NCI-H524 treated with DMSO at 0.1 percent for 48 hours (cell line): Measurements from ENCODE around the gene PARP8.

Source experiments
- DNase-seq: peaks from one replicate; lab custom pipeline; 2025; lab: John Stamatoyannopoulos, UW

Gene PARP8

DNA sequence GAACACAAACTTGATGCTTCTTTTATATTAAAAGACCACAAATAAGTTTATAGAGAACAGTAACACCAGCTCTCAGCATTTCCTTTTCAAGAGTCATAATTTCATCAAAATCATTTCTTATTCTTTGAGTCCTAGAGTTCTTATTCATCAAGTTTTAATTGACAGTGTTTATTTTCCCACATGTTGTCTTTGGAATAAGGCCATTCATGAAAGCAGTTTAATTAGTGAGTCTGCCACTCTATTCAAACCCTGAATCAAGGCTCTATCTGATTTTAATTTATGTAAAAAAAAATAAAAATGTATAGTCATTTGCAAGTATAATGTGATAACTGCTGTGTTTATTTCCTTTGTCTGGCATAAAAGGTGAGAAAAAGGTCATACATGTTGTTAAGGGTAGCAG is 176.7 kb downstream of the PARP8 start:
- DNase-seq = no peak

GRCh38 chr5:50846261-50846660 is 179.8 kb downstream of the PARP8 start:
- DNase-seq = no peak

DNA sequence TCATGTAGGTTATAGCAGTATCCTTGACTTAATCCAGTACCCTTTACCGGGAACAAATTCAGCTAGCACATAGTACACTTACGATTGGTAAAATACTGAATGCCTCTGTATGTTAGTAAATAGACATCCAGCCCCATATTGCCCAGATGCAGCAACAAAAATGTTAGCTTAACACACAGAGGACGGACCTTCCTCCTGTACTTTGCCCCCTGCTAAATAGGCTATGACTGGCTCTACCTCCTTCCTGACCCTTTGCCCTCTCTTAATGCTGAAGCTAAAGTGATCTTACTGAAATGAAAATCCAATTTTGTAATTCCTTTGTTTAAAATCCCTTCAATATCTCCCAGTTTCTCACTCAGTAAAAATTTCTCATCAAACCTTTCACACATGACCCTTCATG is 183.1 kb downstream of the PARP8 start:
- no peak for DNase-seq

- DNase-seq = no peak
These were observed 186.7 kb downstream of the PARP8 start for GRCh38 chr5:50853151-50853550.

DNA sequence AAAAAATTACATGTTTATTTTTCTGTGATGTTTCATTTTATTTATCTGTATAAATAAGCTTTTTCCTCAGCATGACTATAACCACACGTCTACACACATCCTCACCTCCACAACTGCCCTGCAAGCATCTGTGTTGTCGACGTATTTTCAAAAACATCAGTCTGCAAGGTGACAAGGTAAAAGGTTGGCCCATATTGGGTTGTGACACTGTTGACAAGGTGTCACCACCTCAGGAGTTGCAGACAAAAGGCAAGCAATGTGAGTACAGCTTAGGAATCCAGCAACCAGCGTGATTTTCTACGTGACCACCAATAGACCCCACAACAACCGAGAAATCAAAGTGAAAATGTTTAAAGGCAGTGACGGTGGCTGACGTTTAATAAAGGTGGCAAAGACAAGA is 187.6 kb downstream of the PARP8 start:
- DNase-seq = no peak

DNA sequence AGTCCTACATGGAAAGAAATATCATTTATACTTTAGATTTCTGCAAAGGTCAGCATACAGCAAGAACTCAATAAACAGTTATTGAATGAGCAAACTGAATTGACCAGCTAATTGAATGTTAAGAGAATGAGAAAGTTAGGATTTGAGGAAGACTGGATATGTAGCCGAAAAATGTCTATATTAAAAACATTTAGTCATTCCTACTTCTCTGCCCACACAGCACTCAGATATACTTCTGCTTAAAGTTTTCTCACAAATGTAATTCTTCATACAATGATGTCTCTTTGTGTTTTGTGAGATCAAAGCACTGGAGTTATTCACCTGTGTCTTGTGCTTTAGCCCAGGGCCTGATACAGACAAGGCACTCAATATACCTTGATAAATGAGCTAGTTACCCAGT is 188.6 kb downstream of the PARP8 start:
- no peak for DNase-seq

- no peak for DNase-seq
These were observed 190.1 kb downstream of the PARP8 start for GRCh38 chr5:50856401-50857119.

DNA sequence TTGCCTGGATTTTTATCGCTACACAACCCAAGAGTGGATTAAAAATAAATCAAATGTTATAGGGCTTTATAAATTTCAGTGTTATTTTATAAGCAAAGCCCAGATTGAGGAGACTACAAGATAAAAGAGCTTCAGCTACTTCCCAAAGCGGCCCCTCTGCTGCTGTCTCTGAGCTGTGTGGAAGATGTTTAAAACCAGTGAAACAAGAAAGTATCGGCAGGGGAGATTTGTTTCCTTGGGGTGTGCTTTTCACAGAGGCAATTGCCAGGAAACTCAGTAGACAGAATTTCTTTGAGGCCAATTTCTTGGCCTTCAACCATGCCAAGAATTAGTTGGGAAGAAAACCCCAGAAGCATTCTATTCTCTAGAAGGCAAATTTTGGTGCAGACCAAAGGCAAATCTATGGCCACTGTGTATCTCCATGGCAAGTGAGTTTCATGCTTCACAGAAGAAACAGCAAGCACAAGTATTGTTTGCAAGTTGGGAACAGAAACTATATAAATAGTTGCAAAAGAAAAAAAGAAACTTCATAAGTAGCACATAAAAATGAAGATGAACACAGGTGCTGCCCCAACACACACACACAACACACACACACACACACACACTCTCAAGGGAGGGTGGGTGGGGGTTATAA is 197.2 kb downstream of the PARP8 start:
- DNase-seq = no peak

DNA sequence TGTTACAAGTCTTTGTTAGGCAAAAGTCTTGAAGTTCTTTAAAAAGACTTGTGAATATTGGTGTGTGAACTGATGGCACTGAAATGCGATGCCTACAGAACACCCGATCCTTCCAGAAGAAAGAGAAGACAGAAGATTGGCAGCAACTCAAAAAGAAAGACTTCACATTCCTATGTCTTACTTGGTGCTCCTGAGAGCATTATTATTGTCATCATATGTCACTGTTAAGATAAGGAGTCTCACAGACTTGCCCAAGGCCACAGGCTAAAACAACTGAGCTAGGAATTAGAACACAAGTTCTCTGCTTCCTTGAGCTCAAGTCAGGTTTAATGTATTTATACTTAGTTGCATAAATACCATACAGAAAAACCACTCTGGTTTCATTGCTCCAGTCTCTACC is 198.0 kb downstream of the PARP8 start:
- DNase-seq = no peak

GRCh38 chr5:50866415-50866814 is 200.0 kb downstream of the PARP8 start:
- no peak for DNase-seq

- DNase-seq = no peak
These were observed 200.7 kb downstream of the PARP8 start for GRCh38 chr5:50867140-50867539.

- DNase-seq = no peak
These were observed 207.3 kb downstream of the PARP8 start for GRCh38 chr5:50873595-50874277.

DNA sequence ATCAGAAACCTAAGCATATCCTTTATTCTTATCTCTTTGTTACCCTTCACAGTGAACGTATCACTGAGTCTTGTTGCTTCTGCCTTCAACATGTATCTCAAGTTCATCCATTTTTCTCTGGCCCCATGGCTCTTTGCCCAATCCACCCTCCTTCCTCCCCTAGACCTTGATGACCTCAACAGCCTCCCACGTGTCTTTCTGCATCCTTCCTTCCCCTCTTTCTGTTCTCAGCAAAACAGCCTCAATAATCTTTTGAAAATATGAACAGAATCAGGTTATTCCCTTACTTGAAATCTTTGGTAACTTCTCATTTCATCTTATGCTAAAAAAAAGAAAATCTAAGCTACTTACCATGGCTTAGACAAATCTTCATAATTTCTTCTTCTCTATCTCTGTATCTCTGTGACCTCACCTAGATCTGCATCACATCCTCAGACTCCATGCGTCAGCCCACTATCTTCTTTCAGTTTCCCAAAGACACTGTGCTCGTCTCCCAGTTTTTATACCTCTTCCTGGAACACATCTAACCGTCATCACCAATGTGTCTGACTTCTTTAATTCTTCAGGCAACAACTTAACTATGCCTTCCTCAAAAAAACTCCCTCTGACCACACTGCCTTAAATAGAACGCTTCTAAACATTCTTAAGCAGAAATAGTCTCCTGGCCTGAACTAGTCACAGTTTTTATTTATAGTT is 208.0 kb downstream of the PARP8 start:
- DNase-seq = no peak

DNA sequence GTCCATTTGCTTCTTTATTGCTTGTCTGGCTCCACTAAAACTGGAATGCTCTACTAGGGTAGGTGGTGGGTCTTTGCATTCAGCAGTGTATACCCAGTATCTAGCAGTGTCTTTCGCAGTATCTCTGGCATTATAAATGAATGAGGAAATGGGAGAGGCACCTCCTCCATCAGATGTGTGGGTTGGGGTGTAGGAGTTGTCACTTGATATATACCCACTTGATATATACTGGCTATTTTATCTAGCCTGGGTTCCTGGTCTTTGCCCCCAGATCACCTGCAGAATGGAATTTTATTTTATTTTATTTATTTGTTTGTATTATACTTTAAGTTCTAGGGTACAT is 208.5 kb downstream of the PARP8 start:
- no peak for DNase-seq

DNA sequence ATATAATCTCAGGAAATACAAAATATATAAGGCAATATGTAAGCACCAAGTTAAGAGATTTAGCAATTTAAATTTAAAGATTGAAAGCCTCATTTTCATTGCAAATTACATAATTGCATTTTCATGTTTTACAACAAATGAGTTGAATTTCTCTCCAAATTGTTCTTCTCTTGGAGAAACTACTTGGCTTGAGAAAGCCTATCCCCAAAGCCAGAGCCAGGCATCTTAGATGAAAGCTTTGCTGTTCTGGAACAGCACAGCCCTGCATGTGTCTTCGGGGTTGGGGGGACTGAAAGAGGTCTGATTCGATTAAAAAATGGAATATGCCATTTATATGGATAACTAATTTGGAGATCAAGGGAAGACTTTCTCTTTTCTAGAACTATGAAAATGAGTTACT is 212.0 kb downstream of the PARP8 start:
- DNase-seq = no peak

- no peak for DNase-seq
These were observed 215.0 kb downstream of the PARP8 start for GRCh38 chr5:50881407-50881806.

- DNase-seq = no peak
These were observed 220.4 kb downstream of the PARP8 start for GRCh38 chr5:50886657-50887345.

DNA sequence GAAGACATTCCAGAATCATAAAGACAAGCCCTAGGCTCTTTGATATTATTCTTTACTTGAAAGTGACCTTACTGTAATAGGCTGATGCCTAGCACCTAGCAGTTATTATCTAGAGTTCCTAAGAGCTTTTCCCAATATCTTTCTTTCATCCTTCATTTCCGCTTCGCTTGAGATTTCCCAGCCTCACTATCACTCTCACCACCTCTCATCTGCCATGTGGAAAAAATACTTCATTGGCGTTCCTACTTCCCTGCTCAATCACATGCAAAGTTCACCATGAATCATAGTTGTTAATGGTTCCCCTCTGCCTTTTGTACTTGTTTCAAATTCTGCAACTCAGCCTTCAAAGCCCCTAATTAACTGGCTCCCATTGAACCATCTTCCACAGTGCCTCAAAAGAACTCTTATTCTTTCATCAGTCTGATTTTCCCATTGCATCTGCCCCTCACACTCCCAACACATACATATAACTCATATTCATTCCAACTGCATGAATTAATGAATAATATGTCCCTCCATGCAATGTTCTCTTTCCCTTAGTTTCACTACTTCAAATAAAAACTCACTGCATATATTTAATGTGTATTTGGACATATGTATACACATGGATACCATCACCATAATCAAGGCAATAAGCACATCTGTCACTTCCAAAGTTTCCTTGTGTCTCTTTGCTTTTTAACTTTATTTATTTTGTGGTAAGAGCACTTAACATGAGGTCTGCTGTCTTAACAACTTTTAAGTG is 221.6 kb downstream of the PARP8 start:
- no peak for DNase-seq

- no peak for DNase-seq
These were observed 222.3 kb downstream of the PARP8 start for GRCh38 chr5:50888751-50889150.

GRCh38 chr5:50889790-50890189 is 223.4 kb downstream of the PARP8 start:
- peak; percentile 71 for DNase-seq
